ENCODE measurements around the gene SBK1. TPM values are rescaled to one million over a fixed set of nuclear protein-coding genes. Genes with fewer than 3 reads are reported as not detected.

The SBK1 gene
- total RNA-seq, 1 experiment from 2014 or later: 6.7 TPM

GRCh38 chr16:28300327-28300726 is 8.0 kb downstream of the SBK1 start:
- H3K27me3 Mint-ChIP-seq (ENCODE audit: insufficient read depth, unreplicated experiment): no peaks in the 10 kb centered on the region
- no peaks in the 10 kb centered on the region for H3K4me1 Mint-ChIP-seq (ENCODE audit: low read depth, unreplicated experiment)
- Histone ChIP-seq H3K4me1 (no peaks in the 10 kb centered on the region), H3K36me3 (ENCODE audit: control insufficient read depth, insufficient read depth, low read length) (no peaks in the 10 kb centered on the region), H3K27me3 (replicated peaks; ENCODE audit: control insufficient read depth, insufficient read depth, low read length) (no peaks in the 10 kb centered on the region), H3K9me3 (no peaks in the 10 kb centered on the region), H3K4me3 (ENCODE audit: low read depth, low read length) (no peak overlapping the region)
- no peak for DNase-seq
- BruUV-seq (replicated peaks): no TSS peak
- CTCF ChIA-PET: interaction anchor here (1.0 kb wide), 1 partner anchor 21 kb away, joined by 4 read pairs; no protein-coding TSS in a partner anchor
- POLR2A ChIA-PET: no interaction called here
- no peaks in the 10 kb centered on the region for H3K9me3 Mint-ChIP-seq (ENCODE audit: unreplicated experiment)
- H3K4me3 Mint-ChIP-seq (ENCODE audit: unreplicated experiment): no peak overlapping the region
- H3K27ac Mint-ChIP-seq (ENCODE audit: unreplicated experiment): no peak overlapping the region
- intact Hi-C loops (cut with micrococcal nuclease; ENCODE audit: unreplicated experiment): no loop called here
- H3K36me3 Mint-ChIP-seq (ENCODE audit: insufficient read depth, unreplicated experiment): peaks cover 5% of the 10 kb centered on the region
- no peak for TF ChIP-seq CTCF (IDR thresholded peaks at IDR 0.05; ENCODE audit: insufficient read depth in 1 of 2, low read depth in 1 of 2, low read length in 1 of 2, severe bottlenecking in 1 of 2, unreplicated experiment in 1 of 2)

- Histone ChIP-seq H3K4me3 (ENCODE audit: low read depth, low read length) (no peak overlapping the region), H3K36me3 (ENCODE audit: control insufficient read depth, insufficient read depth, low read length) (no peaks in the 10 kb centered on the region), H3K4me1 (no peaks in the 10 kb centered on the region), H3K9me3 (no peaks in the 10 kb centered on the region), H3K27me3 (replicated peaks; ENCODE audit: control insufficient read depth, insufficient read depth, low read length) (no peaks in the 10 kb centered on the region)
- ChIA-PET CTCF (interaction anchor here (1.0 kb wide), 1 partner anchor 20 kb away, joined by 4 read pairs; no protein-coding TSS in a partner anchor), POLR2A (no interaction called here)
- no TSS peak for BruUV-seq (replicated peaks)
- H3K9me3 Mint-ChIP-seq (ENCODE audit: unreplicated experiment): no peaks in the 10 kb centered on the region
- intact Hi-C loops (cut with micrococcal nuclease; ENCODE audit: unreplicated experiment): no loop called here
- no peaks in the 10 kb centered on the region for H3K4me1 Mint-ChIP-seq (ENCODE audit: low read depth, unreplicated experiment)
- H3K27ac Mint-ChIP-seq (ENCODE audit: unreplicated experiment): no peak overlapping the region
- no peak overlapping the region for H3K4me3 Mint-ChIP-seq (ENCODE audit: unreplicated experiment)
- no peaks in the 10 kb centered on the region for H3K27me3 Mint-ChIP-seq (ENCODE audit: insufficient read depth, unreplicated experiment)
- no peak for DNase-seq
- no peak for TF ChIP-seq CTCF (IDR thresholded peaks at IDR 0.05; ENCODE audit: insufficient read depth in 1 of 2, low read depth in 1 of 2, low read length in 1 of 2, severe bottlenecking in 1 of 2, unreplicated experiment in 1 of 2)
- H3K36me3 Mint-ChIP-seq (ENCODE audit: insufficient read depth, unreplicated experiment): peaks cover 5% of the 10 kb centered on the region
Observed at GRCh38 chr16:28301154-28301553, 8.8 kb downstream of the SBK1 start.

GRCh38 chr16:28301620-28302019 is 9.3 kb downstream of the SBK1 start:
- ChIA-PET CTCF (no interaction called here), POLR2A (no interaction called here)
- no peak overlapping the region for H3K27ac Mint-ChIP-seq (ENCODE audit: unreplicated experiment)
- Histone ChIP-seq H3K27me3 (replicated peaks; ENCODE audit: control insufficient read depth, insufficient read depth, low read length) (no peaks in the 10 kb centered on the region), H3K36me3 (ENCODE audit: control insufficient read depth, insufficient read depth, low read length) (no peaks in the 10 kb centered on the region), H3K9me3 (no peaks in the 10 kb centered on the region), H3K4me3 (ENCODE audit: low read depth, low read length) (no peak overlapping the region), H3K4me1 (no peaks in the 10 kb centered on the region)
- no peak for DNase-seq
- H3K4me1 Mint-ChIP-seq (ENCODE audit: low read depth, unreplicated experiment): no peaks in the 10 kb centered on the region
- no TSS peak for BruUV-seq (replicated peaks)
- H3K4me3 Mint-ChIP-seq (ENCODE audit: unreplicated experiment): no peak overlapping the region
- TF ChIP-seq CTCF (IDR thresholded peaks at IDR 0.05; ENCODE audit: insufficient read depth in 1 of 2, low read depth in 1 of 2, low read length in 1 of 2, severe bottlenecking in 1 of 2, unreplicated experiment in 1 of 2): no peak
- peaks cover 5% of the 10 kb centered on the region for H3K36me3 Mint-ChIP-seq (ENCODE audit: insufficient read depth, unreplicated experiment)
- H3K27me3 Mint-ChIP-seq (ENCODE audit: insufficient read depth, unreplicated experiment): no peaks in the 10 kb centered on the region
- intact Hi-C loops (cut with micrococcal nuclease; ENCODE audit: unreplicated experiment): no loop called here
- H3K9me3 Mint-ChIP-seq (ENCODE audit: unreplicated experiment): no peaks in the 10 kb centered on the region

All from Caco-2 (cell line).